GM21381 (cell line): ENCODE data around the gene PGM2L1.
"Not testable (repeated sequence)": the region's sequence is repeated elsewhere in the genome, so short reads cannot be mapped to it uniquely, and the experiment has no call there.

Experiments used
- ATAC-seq: cut with Tn5 transposase; IDR thresholded peaks from one replicate; pipeline ENCODE4 v1.9.1; 2021; ENCODE audit warnings: mild to moderate bottlenecking, moderate library complexity; ENCODE audit not compliant: unreplicated experiment

PGM2L1 gene

GRCh38 chr11:74398244-74399159, at the start of gene PGM2L1:
TSS of gene PGM2L1 (minus strand) at chr11:74398433. CDS start at chr11:74398161, 272 bp downstream.
- peak; percentile 87 for ATAC-seq

- no peak for ATAC-seq
Measured at GRCh38 chr11:74447720-74448119, 49.5 kb upstream of the PGM2L1 start.

GRCh38 chr11:74446532-74446938, 48.3 kb upstream of the PGM2L1 start:
- no peak for ATAC-seq

- ATAC-seq = no peak
Measured at GRCh38 chr11:74444173-74444826, 46.1 kb upstream of the PGM2L1 start.

- no peak for ATAC-seq
Measured at GRCh38 chr11:74443071-74443864, 45.0 kb upstream of the PGM2L1 start.

- no peak for ATAC-seq
Measured at GRCh38 chr11:74442636-74443035, 44.4 kb upstream of the PGM2L1 start.

GRCh38 chr11:74438681-74439080, 40.4 kb upstream of the PGM2L1 start:
- ATAC-seq = no peak

GRCh38 chr11:74437441-74438042, 39.3 kb upstream of the PGM2L1 start:
- ATAC-seq = no peak

GRCh38 chr11:74434528-74434927, 36.3 kb upstream of the PGM2L1 start:
- no peak for ATAC-seq

- no peak for ATAC-seq
Measured at GRCh38 chr11:74429205-74429604, 31.0 kb upstream of the PGM2L1 start.

GRCh38 chr11:74427384-74427886, 29.2 kb upstream of the PGM2L1 start:
- ATAC-seq = no peak

GRCh38 chr11:74425100-74425499, 26.9 kb upstream of the PGM2L1 start:
- no peak for ATAC-seq

GRCh38 chr11:74418509-74418895, 20.3 kb upstream of the PGM2L1 start:
- no peak for ATAC-seq

- ATAC-seq = no peak
Measured at GRCh38 chr11:74417860-74418508, 19.8 kb upstream of the PGM2L1 start.

GRCh38 chr11:74417379-74417804, 19.2 kb upstream of the PGM2L1 start:
- no peak for ATAC-seq

- ATAC-seq = not testable (repeated sequence)
Measured at GRCh38 chr11:74416974-74417373, 18.7 kb upstream of the PGM2L1 start.

- no peak for ATAC-seq
Measured at GRCh38 chr11:74412733-74413359, 14.6 kb upstream of the PGM2L1 start.

- no peak for ATAC-seq
Measured at GRCh38 chr11:74412321-74412720, 14.1 kb upstream of the PGM2L1 start.

- ATAC-seq = no peak
Measured at GRCh38 chr11:74409633-74410032, 11.4 kb upstream of the PGM2L1 start.
